GM12875 (cell line): ENCODE data around the gene SGSM2.

Experiments
- H3K4me3 ChIP-seq: one replicate; pipeline ENCODE4 v1.5.1; 2011; ENCODE audit warnings: low read depth, low read length, control low read depth
- CTCF ChIP-seq: IDR thresholded peaks from 2 replicates; pipeline ENCODE4 v1.5.1; 2011; ENCODE audit warnings: low read depth, mild to moderate bottlenecking, control low read depth, inconsistent platforms, low read length, moderate library complexity, borderline replicate concordance; ENCODE audit not compliant: insufficient read depth

SGSM2 gene

GRCh38 chr17:2373179-2373578 lies 35.9 kb downstream of the SGSM2 start:
- no peak for TF ChIP-seq CTCF
- H3K4me3 ChIP-seq: no peak overlapping the region

GRCh38 chr17:2374549-2375285 lies 37.4 kb downstream of the SGSM2 start:
- no peak overlapping the region for H3K4me3 ChIP-seq
- no peak for TF ChIP-seq CTCF

GRCh38 chr17:2375406-2375805 lies 38.1 kb downstream of the SGSM2 start:
- TF ChIP-seq CTCF: no peak
- H3K4me3 ChIP-seq: no peak overlapping the region

GRCh38 chr17:2376107-2376506 lies 38.8 kb downstream of the SGSM2 start:
- H3K4me3 ChIP-seq: no peak overlapping the region
- no peak for TF ChIP-seq CTCF

GRCh38 chr17:2377659-2378058 lies 40.4 kb downstream of the SGSM2 start:
- TF ChIP-seq CTCF: no peak
- no peak overlapping the region for H3K4me3 ChIP-seq

- TF ChIP-seq CTCF: no peak
- no peak overlapping the region for H3K4me3 ChIP-seq
Measured at GRCh38 chr17:2378905-2379304, 41.6 kb downstream of the SGSM2 start.

- H3K4me3 ChIP-seq: no peak overlapping the region
- no peak for TF ChIP-seq CTCF
Measured at GRCh38 chr17:2379489-2380225, 42.4 kb downstream of the SGSM2 start.
